Sigmoid colon (tissue), 4 donors: ENCODE data around the gene FCN3.

ENCODE experiments used
- CTCF ChIP-seq, 4 experiments: fragments of 450-650 bp in 3 of 4; fragments of 200-600 bp in 1 of 4; IDR thresholded peaks; one replicate each; pipeline ENCODE4 v1.5.1; 2016 to 2019; ENCODE audit warnings: antibody characterized with exemption in 4 of 4, mild to moderate bottlenecking in 3 of 4, moderate library complexity in 2 of 4
- EP300 ChIP-seq, 4 donors: sonication (generic); formaldehyde crosslinking; IDR thresholded peaks; one replicate each; pipeline ENCODE4 v1.6.1; 2017; ENCODE audit warnings: antibody characterized with exemption in 4 of 4
- POLR2A ChIP-seq, 2 donors: fragments of 450-650 bp; IDR thresholded peaks; one replicate each; pipeline ENCODE4 v1.6.1; 2016; ENCODE audit warnings: antibody characterized with exemption in 2 of 2, mild to moderate bottlenecking in 2 of 2, moderate library complexity in 2 of 2
- POLR2AphosphoS5 ChIP-seq, 4 donors: sonication (generic); formaldehyde crosslinking; IDR thresholded peaks; one replicate each; pipeline ENCODE4 v1.6.1; 2017; ENCODE audit warnings: antibody characterized with exemption in 4 of 4

- no peak for TF ChIP-seq CTCF (IDR thresholded peaks at IDR 0.05)
- no peak for TF ChIP-seq POLR2A (IDR thresholded peaks at IDR 0.05)
- TF ChIP-seq POLR2AphosphoS5 (IDR thresholded peaks at IDR 0.05), result no peak
- TF ChIP-seq EP300 (IDR thresholded peaks at IDR 0.05), result no peak
Measured at GRCh38 chr1:27331426-27331825, 43.2 kb downstream of the FCN3 start.
